ENCODE data around the gene C4orf50.

Gene C4orf50

GRCh38 chr4:6023731-6024130 lies 5.5 kb upstream of the C4orf50 start:
- H3K4me1 ChIP-seq (ENCODE audit: control insufficient read depth, insufficient read depth, low read length) = no peaks in the 10 kb centered on the region
- no peak overlapping the region for H3K4me3 ChIP-seq (ENCODE audit: low read length)
- no peaks in the 10 kb centered on the region for H3K9me3 ChIP-seq (ENCODE audit: control insufficient read depth, low read length)
- no peaks in the 10 kb centered on the region for H3K27me3 ChIP-seq (ENCODE audit: control insufficient read depth, insufficient read depth, low read length)
- H3K9ac ChIP-seq (ENCODE audit: low read length) = no peak overlapping the region
- no peaks in the 10 kb centered on the region for H3K36me3 ChIP-seq (ENCODE audit: control insufficient read depth, insufficient read depth, low read length)

GRCh38 chr4:6022607-6023288 lies 4.5 kb upstream of the C4orf50 start:
- Histone ChIP-seq H3K36me3 (ENCODE audit: control insufficient read depth, insufficient read depth, low read length) (no peaks in the 10 kb centered on the region), H3K9me3 (ENCODE audit: control insufficient read depth, low read length) (no peaks in the 10 kb centered on the region), H3K27me3 (ENCODE audit: control insufficient read depth, insufficient read depth, low read length) (no peaks in the 10 kb centered on the region), H3K4me1 (ENCODE audit: control insufficient read depth, insufficient read depth, low read length) (no peaks in the 10 kb centered on the region), H3K4me3 (ENCODE audit: low read length) (no peak overlapping the region), H3K9ac (ENCODE audit: low read length) (no peak overlapping the region)

GRCh38 chr4:6021831-6022606 lies 3.8 kb upstream of the C4orf50 start:
- H3K9ac ChIP-seq (ENCODE audit: low read length) = no peak overlapping the region
- no peaks in the 10 kb centered on the region for H3K27me3 ChIP-seq (ENCODE audit: control insufficient read depth, insufficient read depth, low read length)

GRCh38 chr4:6020613-6021012 lies 2.4 kb upstream of the C4orf50 start:
- Histone ChIP-seq H3K4me3 (ENCODE audit: low read length) (no peak overlapping the region), H3K27me3 (ENCODE audit: control insufficient read depth, insufficient read depth, low read length) (no peaks in the 10 kb centered on the region)

More at GRCh38 chr4:6021831-6022606, 3.8 kb upstream of the C4orf50 start:
- no peaks in the 10 kb centered on the region for H3K36me3 ChIP-seq (ENCODE audit: control insufficient read depth, insufficient read depth, low read length)
- H3K9me3 ChIP-seq (ENCODE audit: control insufficient read depth, low read length) = no peaks in the 10 kb centered on the region
- H3K4me1 ChIP-seq (ENCODE audit: control insufficient read depth, insufficient read depth, low read length) = no peaks in the 10 kb centered on the region
- H3K4me3 ChIP-seq (ENCODE audit: low read length) = no peak overlapping the region

GRCh38 chr4:6019316-6020263 lies 1.4 kb upstream of the C4orf50 start:
- Histone ChIP-seq H3K27me3 (ENCODE audit: control insufficient read depth, insufficient read depth, low read length) (no peaks in the 10 kb centered on the region), H3K9me3 (ENCODE audit: control insufficient read depth, low read length) (no peaks in the 10 kb centered on the region), H3K4me1 (ENCODE audit: control insufficient read depth, insufficient read depth, low read length) (no peaks in the 10 kb centered on the region), H3K4me3 (ENCODE audit: low read length) (no peak overlapping the region), H3K36me3 (ENCODE audit: control insufficient read depth, insufficient read depth, low read length) (no peaks in the 10 kb centered on the region), H3K9ac (ENCODE audit: low read length) (no peak overlapping the region)

More at GRCh38 chr4:6020613-6021012, 2.4 kb upstream of the C4orf50 start:
- Histone ChIP-seq H3K36me3 (ENCODE audit: control insufficient read depth, insufficient read depth, low read length) (no peaks in the 10 kb centered on the region), H3K9me3 (ENCODE audit: control insufficient read depth, low read length) (no peaks in the 10 kb centered on the region), H3K4me1 (ENCODE audit: control insufficient read depth, insufficient read depth, low read length) (no peaks in the 10 kb centered on the region), H3K9ac (ENCODE audit: low read length) (no peak overlapping the region)

- Histone ChIP-seq H3K4me3 (ENCODE audit: low read length) (no peak overlapping the region), H3K36me3 (ENCODE audit: control insufficient read depth, insufficient read depth, low read length) (no peaks in the 10 kb centered on the region)
These were observed 431 bp downstream of the C4orf50 start for GRCh38 chr4:6017800-6018199.

GRCh38 chr4:6017030-6017429 lies 1.2 kb downstream of the C4orf50 start:
- no peaks in the 10 kb centered on the region for H3K27me3 ChIP-seq (ENCODE audit: control insufficient read depth, insufficient read depth, low read length)
- H3K4me3 ChIP-seq (ENCODE audit: low read length) = no peak overlapping the region
- no peak overlapping the region for H3K9ac ChIP-seq (ENCODE audit: low read length)
- no peaks in the 10 kb centered on the region for H3K9me3 ChIP-seq (ENCODE audit: control insufficient read depth, low read length)
- H3K4me1 ChIP-seq (ENCODE audit: control insufficient read depth, insufficient read depth, low read length) = no peaks in the 10 kb centered on the region
- H3K36me3 ChIP-seq (ENCODE audit: control insufficient read depth, insufficient read depth, low read length) = no peaks in the 10 kb centered on the region

More at GRCh38 chr4:6017800-6018199, 431 bp downstream of the C4orf50 start:
- H3K27me3 ChIP-seq (ENCODE audit: control insufficient read depth, insufficient read depth, low read length) = no peaks in the 10 kb centered on the region
- H3K4me1 ChIP-seq (ENCODE audit: control insufficient read depth, insufficient read depth, low read length) = no peaks in the 10 kb centered on the region
- no peaks in the 10 kb centered on the region for H3K9me3 ChIP-seq (ENCODE audit: control insufficient read depth, low read length)
- H3K9ac ChIP-seq (ENCODE audit: low read length) = no peak overlapping the region

GRCh38 chr4:6013564-6013963 lies 4.7 kb downstream of the C4orf50 start:
- Histone ChIP-seq H3K27me3 (ENCODE audit: control insufficient read depth, insufficient read depth, low read length) (peaks cover 4% of the 10 kb centered on the region), H3K4me1 (ENCODE audit: control insufficient read depth, insufficient read depth, low read length) (no peaks in the 10 kb centered on the region), H3K4me3 (ENCODE audit: low read length) (no peak overlapping the region), H3K9ac (ENCODE audit: low read length) (no peak overlapping the region), H3K9me3 (ENCODE audit: control insufficient read depth, low read length) (no peaks in the 10 kb centered on the region), H3K36me3 (ENCODE audit: control insufficient read depth, insufficient read depth, low read length) (no peaks in the 10 kb centered on the region)

- Histone ChIP-seq H3K4me1 (ENCODE audit: control insufficient read depth, insufficient read depth, low read length) (no peaks in the 10 kb centered on the region), H3K9me3 (ENCODE audit: control insufficient read depth, low read length) (no peaks in the 10 kb centered on the region), H3K4me3 (ENCODE audit: low read length) (no peak overlapping the region), H3K9ac (ENCODE audit: low read length) (no peak overlapping the region), H3K36me3 (ENCODE audit: control insufficient read depth, insufficient read depth, low read length) (no peaks in the 10 kb centered on the region), H3K27me3 (ENCODE audit: control insufficient read depth, insufficient read depth, low read length) (peaks cover 7% of the 10 kb centered on the region)
These were observed 6.0 kb downstream of the C4orf50 start for GRCh38 chr4:6012200-6012599.

- no peaks in the 10 kb centered on the region for H3K36me3 ChIP-seq (ENCODE audit: control insufficient read depth, insufficient read depth, low read length)
- peaks cover 7% of the 10 kb centered on the region for H3K27me3 ChIP-seq (ENCODE audit: control insufficient read depth, insufficient read depth, low read length)
- no peaks in the 10 kb centered on the region for H3K9me3 ChIP-seq (ENCODE audit: control insufficient read depth, low read length)
- H3K9ac ChIP-seq (ENCODE audit: low read length) = no peak overlapping the region
- no peak overlapping the region for H3K4me3 ChIP-seq (ENCODE audit: low read length)
- no peaks in the 10 kb centered on the region for H3K4me1 ChIP-seq (ENCODE audit: control insufficient read depth, insufficient read depth, low read length)
These were observed 6.5 kb downstream of the C4orf50 start for GRCh38 chr4:6011686-6012085.

- no peaks in the 10 kb centered on the region for H3K4me1 ChIP-seq (ENCODE audit: control insufficient read depth, insufficient read depth, low read length)
- H3K9me3 ChIP-seq (ENCODE audit: control insufficient read depth, low read length) = no peaks in the 10 kb centered on the region
- H3K27me3 ChIP-seq (ENCODE audit: control insufficient read depth, insufficient read depth, low read length) = peaks cover 7% of the 10 kb centered on the region
- no peak overlapping the region for H3K9ac ChIP-seq (ENCODE audit: low read length)
- no peak overlapping the region for H3K4me3 ChIP-seq (ENCODE audit: low read length)
- no peaks in the 10 kb centered on the region for H3K36me3 ChIP-seq (ENCODE audit: control insufficient read depth, insufficient read depth, low read length)
These were observed 7.0 kb downstream of the C4orf50 start for GRCh38 chr4:6011271-6011671.
